SK-N-SH (cell line): ENCODE data around the gene UBXN2A. TPM values are rescaled to one million over a fixed set of nuclear protein-coding genes. Genes with fewer than 3 reads are reported as not detected.

Experiments used
- CTCF ChIA-PET: fragments of 300-600, 350-600 bp; formaldehyde crosslinking; extraction: SDS; loops from one replicate; lab custom pipeline; 2021; lab: Yijun Ruan, JAX
- POLR2A ChIA-PET: fragments of 350-600 bp; sonication (Branson Sonifier 250); formaldehyde crosslinking; extraction: SDS; loops from one replicate; lab custom pipeline; 2020; ENCODE audit warnings: antibody characterized with exemption, inconsistent platforms; lab: Yijun Ruan, JAX
- DNase-seq: peaks from one replicate; pipeline ENCODE4 v3.0.0; 2012
- H2AFZ ChIP-seq: fragments of 200-600 bp; sonication (generic); 2 replicates; pipeline ENCODE4 v1.8.1; 2016; ENCODE audit warnings: antibody characterized with exemption, mild to moderate bottlenecking, low read depth
- H3F3A ChIP-seq: fragments of 200-600 bp; sonication (generic); replicated peaks from 2 replicates; pipeline ENCODE3; 2016; ENCODE audit warnings: antibody characterized with exemption, mild to moderate bottlenecking; ENCODE audit not compliant: insufficient read depth
- H3K27ac ChIP-seq, 2 experiments: fragments of 200-500 bp in 1 of 2; fragments of 200-600 bp in 1 of 2; sonication (Bioruptor generic) in 1 of 2; sonication (generic), shearing (Covaris generic) in 1 of 2; 2 replicates each; pipeline versions ENCODE4 v1.5.1 to v1.6.1; 2014 to 2016; ENCODE audit warnings: low read depth in 2 of 2, inconsistent platforms in 1 of 2, low read length in 1 of 2, mild to moderate bottlenecking in 1 of 2, mixed read lengths in 1 of 2
- H3K27me3 ChIP-seq: fragments of 200-600 bp; sonication (generic), shearing (Covaris generic); 2 replicates; pipeline ENCODE4 v1.6.1; 2016; ENCODE audit warnings: mixed run types; ENCODE audit not compliant: insufficient read depth
- H3K36me3 ChIP-seq, 2 experiments: fragments of 200-500 bp in 1 of 2; fragments of 200-600 bp in 1 of 2; sonication (Bioruptor generic) in 1 of 2; sonication (generic) in 1 of 2; replicated peaks in 1 of 2; 2 replicates each; pipeline versions ENCODE3 to v1.5.1; 2014 to 2016; ENCODE audit warnings: low read length in 1 of 2, mild to moderate bottlenecking in 1 of 2; ENCODE audit not compliant: insufficient read depth in 2 of 2, control insufficient read depth in 1 of 2
- H3K4me1 ChIP-seq, 2 experiments: fragments of 200-500 bp in 1 of 2; fragments of 200-600 bp in 1 of 2; sonication (Bioruptor generic) in 1 of 2; sonication (generic), shearing (Covaris generic) in 1 of 2; 2 replicates each; pipeline versions ENCODE4 v1.5.1 to v1.6.1; 2014 to 2016; ENCODE audit warnings: low read depth in 1 of 2, low read length in 1 of 2, mixed run types in 1 of 2; ENCODE audit not compliant: insufficient read depth in 2 of 2, control insufficient read depth in 1 of 2
- H3K4me2 ChIP-seq: fragments of 200-600 bp; sonication (generic), shearing (Covaris generic); 2 replicates; pipeline ENCODE4 v1.6.1; 2017; ENCODE audit warnings: mixed run types
- H3K4me3 ChIP-seq, 2 experiments: fragments of 200-500 bp in 1 of 2; fragments of 200-600 bp in 1 of 2; sonication (Bioruptor generic) in 1 of 2; sonication (generic), shearing (Covaris generic) in 1 of 2; 2 replicates each; pipeline versions ENCODE4 v1.5.1 to v1.8.1; 2014 to 2016; ENCODE audit warnings: low read depth in 2 of 2, inconsistent platforms in 1 of 2, low read length in 1 of 2, mild to moderate bottlenecking in 1 of 2, mixed read lengths in 1 of 2, moderate library complexity in 1 of 2
- H3K79me2 ChIP-seq: fragments of 200-600 bp; sonication (generic); 2 replicates; pipeline ENCODE4 v1.8.1; 2017; ENCODE audit warnings: mild to moderate bottlenecking; ENCODE audit not compliant: insufficient read depth
- H3K9ac ChIP-seq: fragments of 200-600 bp; sonication (generic); 2 replicates; pipeline ENCODE4 v1.6.1; 2017; ENCODE audit warnings: mixed run types
- H3K9me2 ChIP-seq: fragments of 200-600 bp; sonication (generic); 2 replicates; pipeline ENCODE4 v1.6.1; 2017; ENCODE audit warnings: mixed run types
- H3K9me3 ChIP-seq: fragments of 200-600 bp; sonication (generic); 2 replicates; pipeline ENCODE4 v1.6.1; 2017; ENCODE audit warnings: mixed run types, mild to moderate bottlenecking, moderate library complexity
- H4K20me1 ChIP-seq: fragments of 200-600 bp; sonication (generic); 2 replicates; pipeline ENCODE4 v1.6.1; 2017; ENCODE audit warnings: mild to moderate bottlenecking, mixed run types; ENCODE audit not compliant: insufficient read depth
- CHD2 ChIP-seq: fragments of 150-350 bp; IDR thresholded peaks from 2 replicates; pipeline ENCODE4 v1.6.1; 2018; ENCODE audit warnings: low read length; ENCODE audit not compliant: partially characterized antibody
- CTCF ChIP-seq: fragments of 200-600 bp; sonication (generic); IDR thresholded peaks from 2 replicates; pipeline ENCODE4 v1.6.1; 2017; ENCODE audit warnings: antibody characterized with exemption, mild to moderate bottlenecking, moderate library complexity
- FOSL2 ChIP-seq: IDR thresholded peaks from 2 replicates; pipeline ENCODE4 v1.4.0; 2012; ENCODE audit warnings: low read depth, mild to moderate bottlenecking, moderate library complexity, borderline replicate concordance
- GATA2 ChIP-seq: sonication (generic); formaldehyde crosslinking; IDR thresholded peaks from 2 replicates; pipeline ENCODE4 v1.5.0; 2020; ENCODE audit warnings: mild to moderate bottlenecking, missing genetic modification reagents
- MXI1 ChIP-seq: IDR thresholded peaks from 2 replicates; pipeline ENCODE4 v1.6.1; 2012; ENCODE audit warnings: mild to moderate bottlenecking, low read depth, low read length, improper control_type of control experiment
- RCOR1 ChIP-seq: fragments of 150-350 bp; IDR thresholded peaks from 2 replicates; pipeline ENCODE4 v1.6.1; 2017; ENCODE audit warnings: antibody characterized with exemption, low read length
- RFX5 ChIP-seq: IDR thresholded peaks from 2 replicates; pipeline ENCODE4 v1.6.1; 2012; ENCODE audit warnings: mild to moderate bottlenecking, improper control_type of control experiment, low read length
- SMC3 ChIP-seq: IDR thresholded peaks from 2 replicates; pipeline ENCODE4 v1.6.1; 2012; ENCODE audit warnings: low read depth, low read length, improper control_type of control experiment
- TAF1 ChIP-seq: IDR thresholded peaks from 2 replicates; pipeline ENCODE4 v1.6.1; 2012; ENCODE audit warnings: low read depth, mild to moderate bottlenecking, low read length, moderate library complexity, borderline replicate concordance
- TCF12 ChIP-seq: IDR thresholded peaks from 2 replicates; pipeline ENCODE4 v1.4.0; 2012
- YY1 ChIP-seq: IDR thresholded peaks from 2 replicates; pipeline ENCODE4 v1.4.0; 2012; ENCODE audit warnings: low read depth, mild to moderate bottlenecking
- WGBS: methylation state at CpG from one replicate; pipeline ENCODE4 v1.1.6; 2017; ENCODE audit warnings: low lambda C conversion rate; 5-methylcytosine and 5-hydroxymethylcytosine counted together
- polyA plus RNA-seq, 3 experiments: library from polyadenylated mRNA; depleted of rRNA; stranded (reverse); fragments of >200 nt; gene quantifications; 2 replicates each; pipeline ENCODE4 v1.2.3, GENCODE V29; 2012
- TF ChIP-seq, protein P1 (sequence below): IDR thresholded peaks from 2 replicates; pipeline ENCODE4 v1.4.0; 2012; ENCODE audit warnings: low read depth, borderline replicate concordance
- TF ChIP-seq, protein P2 (sequence below): IDR thresholded peaks from 2 replicates; pipeline ENCODE4; 2012

The UBXN2A gene
- polyA plus RNA-seq, 1 of the 3 experiments (the other 2 are of a cell fraction): 5.8 TPM

- TF ChIP-seq CTCF (no peak), SMC3 (no peak), CHD2 (no peak), RCOR1 (no peak), GATA2 (CRISPR knock-in tag) (no peak), TCF12 (no peak), YY1 (no peak), TAF1 (no peak)
- TF ChIP-seq, protein P1, sequence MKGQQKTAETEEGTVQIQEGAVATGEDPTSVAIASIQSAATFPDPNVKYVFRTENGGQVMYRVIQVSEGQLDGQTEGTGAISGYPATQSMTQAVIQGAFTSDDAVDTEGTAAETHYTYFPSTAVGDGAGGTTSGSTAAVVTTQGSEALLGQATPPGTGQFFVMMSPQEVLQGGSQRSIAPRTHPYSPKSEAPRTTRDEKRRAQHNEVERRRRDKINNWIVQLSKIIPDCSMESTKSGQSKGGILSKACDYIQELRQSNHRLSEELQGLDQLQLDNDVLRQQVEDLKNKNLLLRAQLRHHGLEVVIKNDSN: no peak
Observed at GRCh38 chr2:23904215-23904614, 36.0 kb upstream of the UBXN2A start (continued).

- Histone ChIP-seq H3K36me3 (no peaks in the 10 kb centered on the region), H3K9me2 (no peaks in the 10 kb centered on the region), H4K20me1 (no peaks in the 10 kb centered on the region; the same call in 1 of the 2 replicates), H3K4me1 (peaks cover 2 to 22% of the 10 kb centered on the region in 2 experiments; a peak in 3 of 4 replicates), H3K9ac (no peak overlapping the region), H3K4me2 (peak overlapping the region; percentile 12; the same call in 1 of the 2 replicates), H3K27ac (peak overlapping the region in 1 of 2 experiments; percentile 49; a peak in 2 of 4 replicates), H3K4me3 (no peak overlapping the region), H3K27me3 (no peaks in the 10 kb centered on the region), H3F3A (peaks cover 4% of the 10 kb centered on the region), H3K9me3 (no peaks in the 10 kb centered on the region), H3K79me2 (peaks cover 60% of the 10 kb centered on the region), H2AFZ (no peak overlapping the region)
- no peak for DNase-seq
- ChIA-PET CTCF (interaction anchor here (1.6 to 4.2 kb wide), 2 partner anchors 22 to 80 kb away, joined by 4 to 16 read pairs; partner anchors contain the start of gene ATAD2B), POLR2A (no interaction called here)
- TF ChIP-seq MXI1 (no peak), RFX5 (no peak), FOSL2 (no peak), CTCF (no peak)
- TF ChIP-seq, protein P2, sequence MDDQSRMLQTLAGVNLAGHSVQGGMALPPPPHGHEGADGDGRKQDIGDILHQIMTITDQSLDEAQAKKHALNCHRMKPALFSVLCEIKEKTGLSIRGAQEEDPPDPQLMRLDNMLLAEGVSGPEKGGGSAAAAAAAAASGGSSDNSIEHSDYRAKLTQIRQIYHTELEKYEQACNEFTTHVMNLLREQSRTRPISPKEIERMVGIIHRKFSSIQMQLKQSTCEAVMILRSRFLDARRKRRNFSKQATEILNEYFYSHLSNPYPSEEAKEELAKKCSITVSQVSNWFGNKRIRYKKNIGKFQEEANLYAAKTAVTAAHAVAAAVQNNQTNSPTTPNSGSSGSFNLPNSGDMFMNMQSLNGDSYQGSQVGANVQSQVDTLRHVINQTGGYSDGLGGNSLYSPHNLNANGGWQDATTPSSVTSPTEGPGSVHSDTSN: no peak
- WGBS: 95% methylated on average over 2 of the region's 2 CpGs
Observed at GRCh38 chr2:23904692-23905091, 35.6 kb upstream of the UBXN2A start.
